Astrocyte (in vitro differentiated cells and primary cell): Measurements from ENCODE around the gene RSKR.

Experiments
- CTCF ChIP-seq: IDR thresholded peaks from 2 replicates; pipeline ENCODE4 v1.5.1; 2011; ENCODE audit warnings: low read depth, mild to moderate bottlenecking, inconsistent platforms, low read length, moderate library complexity; ENCODE audit not compliant: insufficient read depth
- EZH2 ChIP-seq: IDR thresholded peaks from 2 replicates; pipeline ENCODE4 v1.6.1; 2012; ENCODE audit warnings: mild to moderate bottlenecking, low read length, inconsistent platforms; ENCODE audit not compliant: insufficient read depth

- TF ChIP-seq CTCF (no peak), EZH2 (no peak)
Observed at GRCh38 chr17:28662527-28662829, 48.5 kb upstream of the RSKR start.
